ENCODE data around the gene SECTM1. TPM values are rescaled to one million over a fixed set of nuclear protein-coding genes. Genes with fewer than 3 reads are reported as not detected.

The SECTM1 gene
- total RNA-seq, 1 donor from 2014 or later = not detected

DNA sequence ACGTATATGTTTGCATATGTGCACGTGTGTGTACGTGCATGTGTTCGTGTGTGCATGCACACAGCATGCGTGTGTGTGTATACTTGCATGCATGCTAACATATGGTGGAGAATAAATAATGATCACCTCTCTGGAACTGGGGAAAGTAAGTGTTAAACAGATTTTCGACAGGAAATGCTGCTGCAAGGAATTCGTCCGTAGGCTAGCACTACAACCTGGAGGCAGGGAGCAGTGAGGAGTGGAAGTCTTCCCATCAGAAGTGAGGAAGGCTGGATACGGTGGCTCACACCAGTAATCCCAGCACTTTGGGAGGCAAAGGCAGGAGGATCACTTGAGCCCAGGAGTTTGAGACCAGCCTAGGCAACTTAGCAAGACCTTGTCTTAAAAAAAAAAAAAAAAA lies 55.3 kb downstream of the SECTM1 start:
- H3K9me3 Mint-ChIP-seq = no peaks in the 10 kb centered on the region
- DNase-seq (ENCODE audit: low spot score) = no peak
- Histone ChIP-seq H3K36me3 (no peaks in the 10 kb centered on the region), H3K4me3 (no peak overlapping the region), H3K4me2 (no peak overlapping the region), H3K27me3 (peaks cover 4% of the 10 kb centered on the region), H3K27ac (no peak overlapping the region), H2AFZ (replicated peaks) (no peak overlapping the region), H4K20me1 (ENCODE audit: low read depth) (no peaks in the 10 kb centered on the region), H3K79me2 (ENCODE audit: low read depth) (no peaks in the 10 kb centered on the region), H3K9me3 (ENCODE audit: low read depth) (no peaks in the 10 kb centered on the region), H3K9ac (no peak overlapping the region), H3K4me1 (no peaks in the 10 kb centered on the region), H3F3A (ENCODE audit: low read depth) (peaks cover 9% of the 10 kb centered on the region)
- TF ChIP-seq EZH2phosphoT487 (IDR thresholded peaks at IDR 0.05) (no peak), EZH2 (IDR thresholded peaks at IDR 0.05) (no peak)
- TF ChIP-seq, protein P1, sequence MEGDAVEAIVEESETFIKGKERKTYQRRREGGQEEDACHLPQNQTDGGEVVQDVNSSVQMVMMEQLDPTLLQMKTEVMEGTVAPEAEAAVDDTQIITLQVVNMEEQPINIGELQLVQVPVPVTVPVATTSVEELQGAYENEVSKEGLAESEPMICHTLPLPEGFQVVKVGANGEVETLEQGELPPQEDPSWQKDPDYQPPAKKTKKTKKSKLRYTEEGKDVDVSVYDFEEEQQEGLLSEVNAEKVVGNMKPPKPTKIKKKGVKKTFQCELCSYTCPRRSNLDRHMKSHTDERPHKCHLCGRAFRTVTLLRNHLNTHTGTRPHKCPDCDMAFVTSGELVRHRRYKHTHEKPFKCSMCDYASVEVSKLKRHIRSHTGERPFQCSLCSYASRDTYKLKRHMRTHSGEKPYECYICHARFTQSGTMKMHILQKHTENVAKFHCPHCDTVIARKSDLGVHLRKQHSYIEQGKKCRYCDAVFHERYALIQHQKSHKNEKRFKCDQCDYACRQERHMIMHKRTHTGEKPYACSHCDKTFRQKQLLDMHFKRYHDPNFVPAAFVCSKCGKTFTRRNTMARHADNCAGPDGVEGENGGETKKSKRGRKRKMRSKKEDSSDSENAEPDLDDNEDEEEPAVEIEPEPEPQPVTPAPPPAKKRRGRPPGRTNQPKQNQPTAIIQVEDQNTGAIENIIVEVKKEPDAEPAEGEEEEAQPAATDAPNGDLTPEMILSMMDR (IDR thresholded peaks at IDR 0.05) = no peak
- peaks cover 20% of the 10 kb centered on the region for H3K27me3 Mint-ChIP-seq (ENCODE audit: insufficient read depth, low read depth)
- H3K4me1 Mint-ChIP-seq = peaks cover 31% of the 10 kb centered on the region
- no peak overlapping the region for H3K4me3 Mint-ChIP-seq
- no peak overlapping the region for H3K27ac Mint-ChIP-seq
- H3K36me3 Mint-ChIP-seq = no peaks in the 10 kb centered on the region

DNA sequence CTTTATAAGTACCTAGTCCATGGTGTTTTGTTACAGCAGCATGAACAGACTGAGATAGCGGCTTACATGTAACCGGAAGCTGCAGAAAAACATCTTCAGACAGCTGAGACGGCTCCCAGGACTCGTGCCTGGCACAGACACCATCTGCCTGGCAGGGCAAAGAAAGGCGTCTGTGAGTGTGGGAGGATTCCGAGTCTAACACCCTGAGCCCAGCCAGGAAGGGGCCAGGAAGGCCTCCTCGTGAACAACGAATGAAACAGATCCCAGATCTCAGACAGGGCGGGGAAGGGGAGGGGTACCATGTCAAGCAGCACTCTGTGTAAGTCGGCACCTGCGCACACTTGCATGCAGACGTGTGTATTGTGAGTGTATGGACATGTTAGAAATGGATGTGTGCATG lies 55.7 kb downstream of the SECTM1 start:
- Mint-ChIP-seq H3K4me1 (peaks cover 30% of the 10 kb centered on the region), H3K36me3 (no peaks in the 10 kb centered on the region), H3K4me3 (no peak overlapping the region), H3K27ac (no peak overlapping the region), H3K9me3 (no peaks in the 10 kb centered on the region), H3K27me3 (ENCODE audit: insufficient read depth, low read depth) (peaks cover 20% of the 10 kb centered on the region)
- Histone ChIP-seq H3K4me2 (no peak overlapping the region), H3K9me3 (ENCODE audit: low read depth) (no peaks in the 10 kb centered on the region), H3K4me3 (no peak overlapping the region), H3K9ac (no peak overlapping the region), H2AFZ (replicated peaks) (no peak overlapping the region), H3K4me1 (no peaks in the 10 kb centered on the region), H3K79me2 (ENCODE audit: low read depth) (peaks cover 4% of the 10 kb centered on the region), H3F3A (ENCODE audit: low read depth) (peaks cover 13% of the 10 kb centered on the region), H4K20me1 (ENCODE audit: low read depth) (no peaks in the 10 kb centered on the region), H3K27me3 (peaks cover 4% of the 10 kb centered on the region), H3K27ac (no peak overlapping the region), H3K36me3 (no peaks in the 10 kb centered on the region)
- no peak for DNase-seq (ENCODE audit: low spot score)
- TF ChIP-seq, protein P1 (IDR thresholded peaks at IDR 0.05) = no peak
- no peak for TF ChIP-seq EZH2phosphoT487 (IDR thresholded peaks at IDR 0.05)
- TF ChIP-seq EZH2 (IDR thresholded peaks at IDR 0.05) = no peak

DNA sequence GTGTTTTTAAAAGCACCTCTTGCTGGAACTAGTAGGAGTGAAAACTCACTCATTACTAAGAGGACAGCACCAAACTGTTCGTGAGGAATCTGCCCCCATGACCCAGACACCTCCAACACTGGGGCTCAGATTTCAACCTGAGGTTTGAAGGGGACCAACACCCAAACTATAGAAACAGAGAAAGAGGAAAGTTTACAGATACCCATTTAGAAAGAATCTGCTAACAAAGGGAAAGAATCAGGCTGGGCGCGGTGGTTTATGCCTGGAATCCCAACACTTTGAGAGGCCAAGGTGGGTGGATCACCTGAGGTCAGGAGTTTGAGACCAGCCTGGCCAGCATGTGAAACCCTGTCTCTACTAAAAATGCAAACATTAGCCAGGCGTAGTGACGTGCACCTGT lies 56.6 kb downstream of the SECTM1 start:
- H3K9ac ChIP-seq = no peak overlapping the region
- Mint-ChIP-seq H3K27me3 (ENCODE audit: insufficient read depth, low read depth) (peaks cover 16% of the 10 kb centered on the region), H3K9me3 (no peaks in the 10 kb centered on the region), H3K36me3 (peaks cover 4% of the 10 kb centered on the region), H3K27ac (peak overlapping the region; percentile 1), H3K4me1 (peaks cover 36% of the 10 kb centered on the region), H3K4me3 (no peak overlapping the region)
- no peak overlapping the region for H2AFZ ChIP-seq (replicated peaks)
- peaks cover 1% of the 10 kb centered on the region for H3K36me3 ChIP-seq
- no peak overlapping the region for H3K27ac ChIP-seq
- no peak overlapping the region for H3K4me3 ChIP-seq
- TF ChIP-seq EZH2 (IDR thresholded peaks at IDR 0.05) = no peak
- TF ChIP-seq, protein P1 (IDR thresholded peaks at IDR 0.05) = no peak
- no peak for TF ChIP-seq EZH2phosphoT487 (IDR thresholded peaks at IDR 0.05)
- H3F3A ChIP-seq (ENCODE audit: low read depth) = peaks cover 14% of the 10 kb centered on the region
- H4K20me1 ChIP-seq (ENCODE audit: low read depth) = peaks cover 7% of the 10 kb centered on the region
- H3K79me2 ChIP-seq (ENCODE audit: low read depth) = peaks cover 13% of the 10 kb centered on the region
- H3K27me3 ChIP-seq = peaks cover 4% of the 10 kb centered on the region
- no peak overlapping the region for H3K4me2 ChIP-seq
- no peaks in the 10 kb centered on the region for H3K9me3 ChIP-seq (ENCODE audit: low read depth)
- H3K4me1 ChIP-seq = peaks cover 4% of the 10 kb centered on the region
- no peak for DNase-seq (ENCODE audit: low spot score)

Measured in neural progenitor cell (in vitro differentiated cells).